HG02642 (cell line): Measurements from ENCODE around the gene NSMCE1.
A peak's percentile ranks its signal among the peaks of the same experiment; 100 is the strongest.
"Not testable (repeated sequence)": the region's sequence is repeated elsewhere in the genome, so short reads cannot be mapped to it uniquely, and the experiment has no call there.

Source experiments
- ATAC-seq: cut with Tn5 transposase; IDR thresholded peaks from one replicate; pipeline ENCODE4 v1.9.1; 2021; ENCODE audit warnings: mild to moderate bottlenecking; ENCODE audit not compliant: unreplicated experiment, poor library complexity

NSMCE1 gene

GRCh38 chr16:27273330-27273669 is 4.7 kb upstream of the NSMCE1 start:
- no peak for ATAC-seq

- not testable (repeated sequence) for ATAC-seq
Measured at GRCh38 chr16:27272697-27273096, 4.1 kb upstream of the NSMCE1 start.

- no peak for ATAC-seq
Measured at GRCh38 chr16:27272076-27272475, 3.5 kb upstream of the NSMCE1 start.

GRCh38 chr16:27270349-27270748 is 1.8 kb upstream of the NSMCE1 start:
- no peak for ATAC-seq

- no peak for ATAC-seq
Measured at GRCh38 chr16:27269300-27270150, 953 bp upstream of the NSMCE1 start.

GRCh38 chr16:27267037-27267677 is 1.4 kb downstream of the NSMCE1 start:
- no peak for ATAC-seq

GRCh38 chr16:27265982-27266381 is 2.6 kb downstream of the NSMCE1 start:
- ATAC-seq = no peak

- ATAC-seq = no peak
Measured at GRCh38 chr16:27264151-27264550, 4.4 kb downstream of the NSMCE1 start.

- not testable (repeated sequence) for ATAC-seq
Measured at GRCh38 chr16:27262904-27263423, 5.6 kb downstream of the NSMCE1 start.

GRCh38 chr16:27259710-27260109 is 8.9 kb downstream of the NSMCE1 start:
- ATAC-seq = no peak

GRCh38 chr16:27258241-27258734 is 10.3 kb downstream of the NSMCE1 start:
- ATAC-seq = no peak

- ATAC-seq = no peak
Measured at GRCh38 chr16:27257271-27257670, 11.3 kb downstream of the NSMCE1 start.

- no peak for ATAC-seq
Measured at GRCh38 chr16:27256861-27257260, 11.7 kb downstream of the NSMCE1 start.

- peak; percentile 71 for ATAC-seq
Measured at GRCh38 chr16:27254262-27254811, 14.2 kb downstream of the NSMCE1 start.

GRCh38 chr16:27253526-27253930 is 15.0 kb downstream of the NSMCE1 start:
- ATAC-seq = no peak

GRCh38 chr16:27252206-27252585 is 16.4 kb downstream of the NSMCE1 start:
- ATAC-seq = no peak

- ATAC-seq = no peak
Measured at GRCh38 chr16:27251541-27252205, 16.9 kb downstream of the NSMCE1 start.

GRCh38 chr16:27248886-27249285 is 19.7 kb downstream of the NSMCE1 start:
- not testable (repeated sequence) for ATAC-seq

- ATAC-seq = no peak
Measured at GRCh38 chr16:27248036-27248435, 20.5 kb downstream of the NSMCE1 start.

- not testable (repeated sequence) for ATAC-seq
Measured at GRCh38 chr16:27247076-27247475, 21.5 kb downstream of the NSMCE1 start.

- no peak for ATAC-seq
Measured at GRCh38 chr16:27246439-27246838, 22.1 kb downstream of the NSMCE1 start.
